SKM-1 treated with dmso at 0.1 percent for 144 hours (cell line): ENCODE data around the gene UQCRC2.
"Not testable (repeated sequence)": the region's sequence is repeated elsewhere in the genome, so short reads cannot be mapped to it uniquely, and the experiment has no call there.

Experiments
- DNase-seq: peaks from one replicate; lab custom pipeline; 2025; ENCODE audit not compliant: unreplicated experiment; lab: John Stamatoyannopoulos, UW

UQCRC2 gene

DNA sequence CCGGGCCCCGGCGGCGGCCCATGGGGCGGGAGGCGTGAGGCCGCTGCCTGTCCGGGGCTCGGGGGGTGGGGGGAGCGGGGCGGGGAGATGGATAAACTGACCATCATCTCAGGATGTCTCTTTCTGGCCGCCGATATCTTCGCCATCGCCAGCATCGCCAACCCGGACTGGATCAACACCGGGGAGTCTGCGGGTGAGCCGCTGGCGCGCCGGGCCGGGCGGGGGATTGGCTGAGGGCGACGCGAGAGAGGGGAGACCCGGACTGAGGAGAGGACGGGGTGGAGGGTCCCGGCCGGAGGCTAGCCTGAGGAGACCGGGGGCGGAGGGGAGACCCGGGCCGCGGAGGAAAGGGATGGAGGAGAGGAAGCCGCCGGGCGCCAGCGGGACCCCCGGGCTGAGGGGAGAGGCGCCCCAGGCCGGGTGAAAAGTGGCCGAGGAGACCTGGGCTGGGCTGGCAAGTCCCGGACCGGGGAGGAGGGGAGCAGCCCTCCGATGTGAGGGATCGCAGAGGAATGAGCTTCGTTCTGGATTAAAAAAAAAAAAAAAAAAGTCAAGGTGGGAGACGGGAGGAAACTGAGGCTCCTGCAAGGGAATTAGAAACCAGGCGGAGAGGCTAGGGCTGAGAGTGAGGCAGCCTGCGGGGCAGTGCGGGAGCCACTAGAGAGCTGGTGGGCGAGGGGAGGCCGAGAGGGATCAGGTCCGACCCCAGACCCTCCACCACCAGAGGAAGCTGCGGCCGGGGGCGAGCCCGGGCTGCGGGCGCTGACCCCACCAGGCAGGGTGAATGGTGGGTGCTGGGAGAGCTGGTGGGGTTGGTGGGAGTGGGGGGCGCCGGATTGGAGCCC, 55.3 kb downstream of the UQCRC2 start:
- no peak for DNase-seq

- DNase-seq = no peak
Observed at GRCh38 chr16:22010902-22011301, 57.7 kb downstream of the UQCRC2 start.

- no peak for DNase-seq
Observed at GRCh38 chr16:22012241-22012640, 59.1 kb downstream of the UQCRC2 start.

DNA sequence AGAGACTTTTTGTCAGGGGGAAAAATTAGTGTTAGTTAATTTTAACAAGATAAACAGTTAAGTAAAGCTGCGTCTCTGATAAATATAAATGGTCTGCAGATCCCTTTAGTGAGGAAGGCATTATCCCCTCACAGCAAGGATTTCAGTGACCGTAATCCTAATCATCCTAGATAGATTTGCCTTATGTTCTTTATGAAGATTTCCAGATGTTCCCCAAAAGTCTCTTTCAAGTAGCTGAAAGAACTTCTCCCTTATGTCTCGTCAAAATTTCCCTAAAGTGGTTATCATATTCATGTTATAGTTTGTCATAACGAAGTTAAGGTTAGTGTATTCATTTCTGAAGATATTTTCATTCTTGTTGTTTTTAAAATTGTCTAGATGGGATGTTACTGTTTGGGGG, 60.3 kb downstream of the UQCRC2 start:
- no peak for DNase-seq

DNA sequence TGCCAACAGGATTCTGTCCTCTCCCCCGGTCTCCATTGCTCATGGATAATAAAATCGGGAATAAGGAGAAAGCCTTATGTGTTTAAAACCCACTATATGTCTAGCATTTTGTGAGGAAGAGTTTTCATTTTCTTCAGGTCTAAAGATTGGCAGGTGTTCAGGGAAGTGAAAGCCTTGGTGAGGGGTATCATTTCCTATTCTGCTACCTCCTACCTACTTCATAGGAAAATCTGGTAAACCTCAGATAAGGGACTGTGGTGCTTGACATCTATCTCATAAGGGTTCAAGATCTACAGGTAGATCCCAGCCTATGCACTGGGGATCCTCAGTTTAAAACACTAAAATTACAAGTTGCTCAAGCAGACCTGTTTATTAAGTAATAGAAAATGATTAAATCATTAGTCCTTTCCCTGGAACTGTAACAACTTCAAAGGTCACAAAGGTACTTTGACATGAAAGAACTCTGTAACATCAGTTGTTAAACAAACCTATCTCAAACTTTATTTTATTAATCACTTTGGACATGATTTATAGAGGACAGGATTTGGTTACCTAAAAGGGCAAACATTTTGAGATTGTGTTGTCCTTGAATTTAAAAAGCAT, 61.2 kb downstream of the UQCRC2 start:
- DNase-seq = no peak

DNA sequence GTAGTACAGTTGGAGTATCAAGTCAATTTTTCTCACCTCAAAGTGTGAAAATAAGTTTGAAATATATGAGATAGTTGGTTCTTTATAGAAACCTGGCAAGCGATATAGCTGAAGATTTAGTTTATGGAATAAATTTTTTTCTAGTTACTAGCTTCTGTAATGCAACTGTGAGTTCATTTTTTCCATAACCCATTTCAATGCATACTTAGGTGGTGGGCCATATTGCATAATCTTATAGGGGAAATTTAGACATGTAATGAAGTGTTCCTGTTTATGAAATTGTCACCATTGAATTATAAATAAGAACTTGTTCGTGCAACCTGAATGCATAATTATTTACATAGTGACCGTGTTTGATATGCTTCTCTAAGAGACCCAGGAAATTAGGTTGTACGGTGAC, 63.8 kb downstream of the UQCRC2 start:
- DNase-seq = no peak

DNA sequence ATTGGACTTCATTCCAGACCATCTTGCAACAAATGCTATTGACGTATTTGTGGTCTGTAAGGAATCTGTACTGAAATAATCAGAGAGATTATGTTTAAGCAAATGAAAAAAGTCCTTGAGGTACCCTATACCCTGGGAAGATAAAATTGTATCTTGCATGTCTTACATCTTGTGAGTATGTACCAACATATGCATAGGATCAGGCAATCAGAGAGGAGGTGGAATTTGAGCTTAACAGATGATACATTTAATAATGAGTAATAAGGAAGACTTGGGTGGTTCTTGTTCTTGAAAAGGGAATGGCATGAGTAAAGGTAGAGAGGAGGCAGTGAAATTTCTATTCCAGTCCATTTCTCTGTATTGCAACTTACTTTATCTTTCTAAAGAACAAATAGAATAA, 65.4 kb downstream of the UQCRC2 start:
- DNase-seq = no peak

- no peak for DNase-seq
Observed at GRCh38 chr16:22022151-22022550, 69.0 kb downstream of the UQCRC2 start.

DNA sequence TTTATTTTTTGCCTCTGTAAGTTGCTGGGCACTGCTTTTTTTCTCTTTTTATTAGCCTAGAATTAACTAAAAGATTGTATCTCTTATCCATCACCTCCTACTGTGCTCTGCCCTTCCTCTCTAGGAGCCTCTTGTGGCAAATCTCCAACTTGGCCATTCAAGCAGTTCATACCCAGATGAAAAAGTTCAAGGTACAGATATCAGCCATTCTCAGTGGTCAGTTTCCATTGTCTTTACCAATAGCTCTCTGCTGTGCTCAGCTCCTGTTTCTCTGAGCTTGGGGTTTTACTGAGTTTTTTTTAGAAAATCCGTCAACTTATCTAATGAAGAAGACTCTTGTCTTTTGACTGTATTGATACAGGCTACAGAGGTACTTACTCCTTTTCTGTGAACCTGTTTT, 70.3 kb downstream of the UQCRC2 start:
- DNase-seq = no peak

DNA sequence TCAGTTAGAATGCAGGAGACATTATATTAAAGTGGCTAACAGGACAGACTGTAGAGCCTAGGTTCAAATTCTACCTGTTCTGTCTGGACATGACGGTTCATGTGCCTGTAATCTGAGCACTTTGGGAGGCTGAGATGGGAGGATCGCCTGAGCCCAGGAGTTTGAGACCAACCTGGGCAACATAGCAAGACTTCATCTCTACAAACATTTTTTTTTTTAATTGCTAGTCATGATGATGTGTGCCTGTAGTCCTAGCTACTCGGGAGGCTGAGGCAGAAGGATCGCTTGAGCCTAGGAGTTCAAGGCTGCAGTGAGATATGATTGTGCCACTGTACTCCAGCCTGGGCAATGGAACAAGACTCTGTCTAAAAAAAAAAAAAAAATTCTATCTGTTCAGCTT, 71.6 kb downstream of the UQCRC2 start:
- not testable (repeated sequence) for DNase-seq

- no peak for DNase-seq
Observed at GRCh38 chr16:22027633-22028032, 74.5 kb downstream of the UQCRC2 start.

DNA sequence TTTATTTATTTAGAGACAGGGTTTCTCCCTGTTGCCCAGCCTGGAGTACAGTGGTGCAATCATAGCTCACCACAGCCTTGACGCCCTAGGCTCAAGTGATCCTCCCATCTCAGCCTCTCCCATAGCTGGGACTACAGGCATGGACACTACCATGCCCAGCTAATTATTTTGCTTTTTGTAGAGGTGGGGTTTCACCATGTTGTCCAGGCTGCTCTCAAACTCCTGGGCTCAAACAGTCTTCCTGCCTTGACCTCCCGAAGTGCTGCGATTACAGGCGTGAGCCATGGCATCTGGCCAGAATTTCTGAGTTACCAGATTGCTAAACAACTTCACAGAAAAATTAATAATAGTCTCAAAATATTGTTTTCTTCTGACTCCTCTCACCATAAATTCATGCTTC, 76.5 kb downstream of the UQCRC2 start:
- no peak for DNase-seq

GRCh38 chr16:22030087-22030812, 77.1 kb downstream of the UQCRC2 start:
- no peak for DNase-seq

DNA sequence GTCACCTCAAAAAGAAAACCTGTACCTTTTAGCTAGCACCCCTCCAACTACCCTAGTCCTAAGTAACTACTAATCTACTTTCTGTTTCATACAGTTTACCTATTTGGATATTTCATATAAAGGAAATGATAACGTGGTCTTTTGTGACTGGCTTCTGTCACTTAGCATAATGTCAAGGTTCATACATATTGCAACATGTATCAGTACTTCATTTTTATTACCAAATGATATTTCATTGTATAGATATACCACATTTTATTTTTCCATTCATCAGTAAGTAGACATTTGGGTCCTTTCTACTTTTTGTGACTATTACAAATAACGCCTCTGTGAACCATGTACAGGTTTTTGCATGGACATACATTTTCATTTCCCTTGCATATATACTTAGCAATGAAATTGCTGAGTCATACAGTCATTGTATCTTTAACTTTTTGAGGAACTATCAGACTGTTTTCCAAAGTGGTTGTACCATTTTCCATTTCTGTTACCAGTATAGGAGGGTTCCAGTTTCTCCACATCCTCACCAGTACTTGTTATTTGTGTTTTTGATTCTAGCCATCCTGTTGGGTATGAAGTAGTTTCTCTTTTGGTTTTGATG, 78.4 kb downstream of the UQCRC2 start:
- DNase-seq = no peak
